ENCODE data around the gene TSACC. TPM values are rescaled to one million over a fixed set of nuclear protein-coding genes. Genes with fewer than 3 reads are reported as not detected.

TSACC gene
- total and polyA plus RNA-seq, 10 of the 15 experiments (the other 5 are each of a cell fraction or from before 2014, with no cell fraction given), result 0.25 to 2.8 (median 0.92) TPM; not detected in 4

DNA sequence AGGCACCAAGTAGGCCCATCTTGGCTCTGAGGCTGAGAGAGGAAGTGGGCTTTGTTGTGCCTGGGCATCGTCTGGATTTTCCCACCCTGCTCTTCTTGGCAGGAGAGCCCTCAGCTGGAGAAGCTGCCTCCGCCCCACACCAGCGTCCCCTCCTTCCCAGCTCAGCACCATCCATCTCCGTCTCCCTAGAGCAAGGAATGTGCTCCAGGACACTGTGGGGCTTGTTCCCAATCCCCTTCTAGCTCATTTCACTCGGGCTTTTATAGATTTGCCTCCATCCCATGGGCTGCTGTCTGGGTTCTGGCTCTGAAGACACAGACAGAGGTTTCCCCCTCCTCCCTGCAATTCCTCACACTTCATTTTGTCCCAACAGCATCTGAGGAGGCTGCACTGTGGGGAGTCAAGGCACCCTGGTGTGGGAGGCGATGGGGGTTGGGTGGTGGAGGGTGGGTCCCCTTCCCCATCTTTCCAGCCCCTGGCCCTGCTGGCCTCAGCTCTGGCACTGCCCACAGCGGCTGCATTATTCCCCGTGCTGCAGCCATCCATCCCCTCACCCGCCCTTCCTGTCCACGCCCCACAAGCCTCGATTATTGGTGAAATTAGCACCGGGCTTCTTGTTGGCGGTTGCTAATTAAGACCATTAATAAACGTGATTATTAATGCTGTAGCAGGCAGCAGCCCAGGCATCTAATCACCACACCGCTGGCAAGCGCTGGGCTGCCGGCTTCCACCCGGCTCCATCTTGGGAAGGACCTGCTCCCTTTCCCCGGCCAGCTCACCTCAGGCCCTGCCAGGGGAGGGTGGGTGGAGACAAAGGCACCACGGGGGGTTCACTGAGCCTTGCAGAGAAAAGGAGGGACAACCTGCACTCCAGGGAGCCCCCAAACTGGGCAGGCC is 52.4 kb downstream of the TSACC start:
- in situ Hi-C loops (cut with MboI), result no loop called here
- CTCF ChIA-PET, result interaction anchor here (0.8 to 2.7 kb wide), 2 partner anchors 42 to 55 kb away, joined by 3 to 14 read pairs; no protein-coding TSS in a partner anchor

DNA sequence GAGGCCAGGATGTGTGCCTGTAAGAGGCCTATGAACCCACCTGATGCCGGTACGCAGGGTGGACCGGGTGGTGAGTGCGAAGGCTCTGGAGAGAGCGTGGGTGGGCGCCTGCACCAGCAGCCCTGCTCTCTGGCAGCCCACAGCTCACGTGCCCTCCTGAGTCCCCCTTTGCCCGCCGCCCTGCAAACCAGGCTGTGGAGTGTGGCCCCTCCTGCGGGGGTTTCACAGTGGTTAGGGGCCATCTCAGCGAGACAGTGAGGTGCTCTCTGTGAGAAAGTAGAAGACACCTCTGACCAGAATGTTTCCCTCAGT is 53.0 kb downstream of the TSACC start:
- H2AFZ ChIP-seq (ENCODE audit: control insufficient read depth, low read depth, low read length), result no peak overlapping the region
- H3K9ac ChIP-seq (ENCODE audit: control insufficient read depth, insufficient read depth, low read length), result no peak overlapping the region
- POLR2A ChIA-PET, result no interaction called here
- peaks cover 6 to 11% of the 10 kb centered on the region in 2 experiments for H3K27me3 ChIP-seq (replicated peaks in 1 of 2; ENCODE audit: control insufficient read depth in 2 of 2, insufficient read depth in 2 of 2, low read length in 1 of 2)
- DNase-seq (ENCODE audit: low read depth, low spot score) (no peak), FAIRE-seq (no peak), ATAC-seq (no peak)
- SMC1A ChIA-PET (ENCODE audit: uncharacterized antibody, unreplicated experiment), result no interaction called here
- no peaks in the 10 kb centered on the region for H3K36me3 ChIP-seq (ENCODE audit: control insufficient read depth in 2 of 2, insufficient read depth in 2 of 2, low read length in 1 of 2)
- 59% methylated on average over 11 of the region's 11 CpGs for WGBS (ENCODE audit: insufficient coverage, insufficient replicate concordance, low lambda C conversion rate, missing lambda C conversion rate)
- RAD21 ChIA-PET (ENCODE audit: unreplicated experiment), result no interaction called here
- no peak overlapping the region for H3K4me3 ChIP-seq
- in situ Hi-C loops (cut with MboI) (no loop called here), intact Hi-C loops (cut with micrococcal nuclease; ENCODE audit: unreplicated experiment) (no loop called here)
- no peak overlapping the region for H3K4me2 ChIP-seq (ENCODE audit: control insufficient read depth, insufficient read depth)
- CTCF ChIA-PET, result no interaction called here
- H3K4me1 ChIP-seq (ENCODE audit: control insufficient read depth, insufficient read depth, low read length), result no peaks in the 10 kb centered on the region
- H3K79me2 ChIP-seq (ENCODE audit: control insufficient read depth, insufficient read depth, low read length), result no peaks in the 10 kb centered on the region
- H4K20me1 ChIP-seq (ENCODE audit: control insufficient read depth, insufficient read depth), result no peaks in the 10 kb centered on the region
- no peaks in the 10 kb centered on the region for H3K9me3 ChIP-seq (replicated peaks; ENCODE audit: control insufficient read depth, insufficient read depth, low read length)
- no peak overlapping the region for H3K27ac ChIP-seq (ENCODE audit: control insufficient read depth, insufficient read depth)
- TF ChIP-seq TAF1 (IDR thresholded peaks at IDR 0.05; ENCODE audit: borderline replicate concordance, low read depth, low read length) (no peak), PAX5 (IDR thresholded peaks at IDR 0.05; ENCODE audit: borderline replicate concordance, low read depth, low read length) (no peak)
- BruUV-seq (replicated peaks), result no TSS peak

More for the DNA sequence above, 52.4 kb downstream of the TSACC start:
- no TSS peak for BruUV-seq (replicated peaks)
- H3K9me3 ChIP-seq (replicated peaks; ENCODE audit: control insufficient read depth, insufficient read depth, low read length), result no peaks in the 10 kb centered on the region
- ChIA-PET RAD21 (ENCODE audit: unreplicated experiment) (interaction anchor here (1.2 kb wide), 1 partner anchor 29 kb away, joined by 3 read pairs; no protein-coding TSS in a partner anchor), POLR2A (interaction anchor here (0.5 kb wide), 1 partner anchor 19 kb away, joined by 3 read pairs; no protein-coding TSS in a partner anchor), SMC1A (ENCODE audit: uncharacterized antibody, unreplicated experiment) (interaction anchor here (1.3 to 3.0 kb wide), 3 partner anchors 29 to 55 kb away, joined by 3 to 14 read pairs (median 4); no protein-coding TSS in a partner anchor)
- intact Hi-C loops (cut with micrococcal nuclease; ENCODE audit: unreplicated experiment), result no loop called here
- H3K79me2 ChIP-seq (ENCODE audit: control insufficient read depth, insufficient read depth, low read length), result no peaks in the 10 kb centered on the region
- H3K4me3 ChIP-seq, result no peak overlapping the region
- H3K4me1 ChIP-seq (ENCODE audit: control insufficient read depth, insufficient read depth, low read length), result no peaks in the 10 kb centered on the region
- H4K20me1 ChIP-seq (ENCODE audit: control insufficient read depth, insufficient read depth), result no peaks in the 10 kb centered on the region
- DNase-seq (ENCODE audit: low read depth, low spot score) (no peak), FAIRE-seq (no peak), ATAC-seq (no peak)
- no peak overlapping the region for H3K4me2 ChIP-seq (ENCODE audit: control insufficient read depth, insufficient read depth)
- TF ChIP-seq POLR2AphosphoS5 (IDR thresholded peaks at IDR 0.05; ENCODE audit: low read length) (no peak), HDAC2 (IDR thresholded peaks at IDR 0.05) (no peak)
- H3K9ac ChIP-seq (ENCODE audit: control insufficient read depth, insufficient read depth, low read length), result no peak overlapping the region
- no peak overlapping the region for H3K27ac ChIP-seq (ENCODE audit: control insufficient read depth, insufficient read depth)
- peaks cover 6 to 11% of the 10 kb centered on the region in 2 experiments for H3K27me3 ChIP-seq (replicated peaks in 1 of 2; ENCODE audit: control insufficient read depth in 2 of 2, insufficient read depth in 2 of 2, low read length in 1 of 2)
- WGBS (ENCODE audit: insufficient coverage, insufficient replicate concordance, low lambda C conversion rate, missing lambda C conversion rate), result 41% methylated on average over 19 of the region's 20 CpGs
- no peak overlapping the region for H2AFZ ChIP-seq (ENCODE audit: control insufficient read depth, low read depth, low read length)
- H3K36me3 ChIP-seq (ENCODE audit: control insufficient read depth in 2 of 2, insufficient read depth in 2 of 2, low read length in 1 of 2), result no peaks in the 10 kb centered on the region

Data from GM12878 (cell line).